HEK293T (cell line): ENCODE results near the gene CARD19.

Source experiments
- ARNT ChIP-seq: fragments of 450-650 bp; IDR thresholded peaks from 2 replicates; pipeline ENCODE4 v1.6.1; 2017; ENCODE audit warnings: mild to moderate bottlenecking
- PKNOX1 ChIP-seq: fragments of 450-650 bp; IDR thresholded peaks from 2 replicates; pipeline ENCODE4 v1.6.1; 2016
- SP1 ChIP-seq: fragments of 450-650 bp; IDR thresholded peaks from 2 replicates; pipeline ENCODE4 v1.6.1; 2017
- SUZ12 ChIP-seq: fragments of 450-650 bp; IDR thresholded peaks from 2 replicates; pipeline ENCODE4 v1.6.1; 2016; ENCODE audit warnings: mild to moderate bottlenecking
- ZNF384 ChIP-seq: fragments of 450-650 bp; IDR thresholded peaks from 2 replicates; pipeline ENCODE4 v1.6.1; 2016

DNA sequence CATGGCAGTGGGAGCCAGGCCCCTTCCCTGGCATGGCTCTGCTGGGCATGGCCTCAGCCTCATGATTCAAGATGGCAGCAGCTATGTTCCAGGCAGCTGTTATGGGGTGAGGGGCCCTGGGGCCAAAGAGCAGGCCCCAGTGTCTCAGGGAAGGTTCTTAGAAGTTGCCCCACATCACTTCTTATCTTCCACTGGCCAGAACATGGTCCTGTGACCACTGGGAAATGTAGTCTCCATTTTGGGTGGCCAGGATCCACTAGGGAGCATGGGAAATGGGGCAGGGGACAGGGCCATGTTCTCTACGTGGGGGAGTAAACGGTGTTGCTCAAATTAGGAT, 19.3 kb upstream of the CARD19 start:
- TF ChIP-seq ZNF384 (no peak), SUZ12 (no peak), SP1 (no peak), PKNOX1 (no peak), ARNT (no peak)
